ENCODE results near the gene TMEM50A.
"Not testable (repeated sequence)": the region's sequence is repeated elsewhere in the genome, so short reads cannot be mapped to it uniquely, and the experiment has no call there.

Gene TMEM50A

GRCh38 chr1:25300729-25301128 lies 37.4 kb upstream of the TMEM50A start:
- not testable (repeated sequence) for H3K4me3 ChIP-seq (ENCODE audit: insufficient read depth, low read length, poor library complexity, severe bottlenecking); H4K20me1 ChIP-seq (ENCODE audit: low read depth, low read length); H3K79me2 ChIP-seq (ENCODE audit: insufficient read depth, low read length); H3K27me3 ChIP-seq (ENCODE audit: low read length); H3K9me3 ChIP-seq (ENCODE audit: insufficient read depth, low read length); H3K9me2 ChIP-seq (replicated peaks; ENCODE audit: insufficient read depth, low read length); H3F3A ChIP-seq (ENCODE audit: insufficient read depth); H3K36me3 ChIP-seq (ENCODE audit: low read length); H2AFZ ChIP-seq (ENCODE audit: low read depth, low read length, severe bottlenecking); H3K9ac ChIP-seq (ENCODE audit: low read length); H3K4me2 ChIP-seq (ENCODE audit: low read depth, low read length, poor library complexity, severe bottlenecking); H3K27ac ChIP-seq (ENCODE audit: low read depth, low read length)

- not testable (repeated sequence) for H3K9me2 ChIP-seq (replicated peaks; ENCODE audit: insufficient read depth, low read length); H3K4me2 ChIP-seq (ENCODE audit: low read depth, low read length, poor library complexity, severe bottlenecking); H3K36me3 ChIP-seq (ENCODE audit: low read length); H3F3A ChIP-seq (ENCODE audit: insufficient read depth); H3K4me3 ChIP-seq (ENCODE audit: insufficient read depth, low read length, poor library complexity, severe bottlenecking); H3K9ac ChIP-seq (ENCODE audit: low read length); H3K27me3 ChIP-seq (ENCODE audit: low read length); H3K27ac ChIP-seq (ENCODE audit: low read depth, low read length); H3K9me3 ChIP-seq (ENCODE audit: insufficient read depth, low read length); H4K20me1 ChIP-seq (ENCODE audit: low read depth, low read length); H2AFZ ChIP-seq (ENCODE audit: low read depth, low read length, severe bottlenecking); H3K79me2 ChIP-seq (ENCODE audit: insufficient read depth, low read length)
These were observed 35.8 kb upstream of the TMEM50A start for GRCh38 chr1:25302330-25302729.

- not testable (repeated sequence) for H2AFZ ChIP-seq (ENCODE audit: low read depth, low read length, severe bottlenecking); H3K9me3 ChIP-seq (ENCODE audit: insufficient read depth, low read length); H3K4me2 ChIP-seq (ENCODE audit: low read depth, low read length, poor library complexity, severe bottlenecking); H3K9me2 ChIP-seq (replicated peaks; ENCODE audit: insufficient read depth, low read length); H3K79me2 ChIP-seq (ENCODE audit: insufficient read depth, low read length); H3K36me3 ChIP-seq (ENCODE audit: low read length); H3K4me3 ChIP-seq (ENCODE audit: insufficient read depth, low read length, poor library complexity, severe bottlenecking); H3F3A ChIP-seq (ENCODE audit: insufficient read depth); H4K20me1 ChIP-seq (ENCODE audit: low read depth, low read length); H3K27me3 ChIP-seq (ENCODE audit: low read length); H3K27ac ChIP-seq (ENCODE audit: low read depth, low read length); H3K9ac ChIP-seq (ENCODE audit: low read length)
These were observed 33.2 kb upstream of the TMEM50A start for GRCh38 chr1:25304936-25305335.

GRCh38 chr1:25308168-25308567 lies 30.0 kb upstream of the TMEM50A start:
- not testable (repeated sequence) for H3K36me3 ChIP-seq (ENCODE audit: low read length); H3K79me2 ChIP-seq (ENCODE audit: insufficient read depth, low read length); H3K27me3 ChIP-seq (ENCODE audit: low read length); H3K9me3 ChIP-seq (ENCODE audit: insufficient read depth, low read length); H3K9me2 ChIP-seq (replicated peaks; ENCODE audit: insufficient read depth, low read length); H4K20me1 ChIP-seq (ENCODE audit: low read depth, low read length); H3K9ac ChIP-seq (ENCODE audit: low read length); H3K4me3 ChIP-seq (ENCODE audit: insufficient read depth, low read length, poor library complexity, severe bottlenecking); H3K4me2 ChIP-seq (ENCODE audit: low read depth, low read length, poor library complexity, severe bottlenecking); H2AFZ ChIP-seq (ENCODE audit: low read depth, low read length, severe bottlenecking); H3F3A ChIP-seq (ENCODE audit: insufficient read depth); H3K27ac ChIP-seq (ENCODE audit: low read depth, low read length)

- H3K9me2 ChIP-seq (replicated peaks; ENCODE audit: insufficient read depth, low read length); H3K27ac ChIP-seq (ENCODE audit: low read depth, low read length); H2AFZ ChIP-seq (ENCODE audit: low read depth, low read length, severe bottlenecking); H3K36me3 ChIP-seq (ENCODE audit: low read length); H3K9ac ChIP-seq (ENCODE audit: low read length); H3K4me3 ChIP-seq (ENCODE audit: insufficient read depth, low read length, poor library complexity, severe bottlenecking); H3K79me2 ChIP-seq (ENCODE audit: insufficient read depth, low read length); H3K27me3 ChIP-seq (ENCODE audit: low read length); H3F3A ChIP-seq (ENCODE audit: insufficient read depth); H3K9me3 ChIP-seq (ENCODE audit: insufficient read depth, low read length); H3K4me2 ChIP-seq (ENCODE audit: low read depth, low read length, poor library complexity, severe bottlenecking); H4K20me1 ChIP-seq (ENCODE audit: low read depth, low read length): not testable (repeated sequence)
These were observed 29.0 kb upstream of the TMEM50A start for GRCh38 chr1:25309085-25309484.

- H3K27me3 ChIP-seq (ENCODE audit: low read length); H3K79me2 ChIP-seq (ENCODE audit: insufficient read depth, low read length); H4K20me1 ChIP-seq (ENCODE audit: low read depth, low read length); H3K9ac ChIP-seq (ENCODE audit: low read length); H3K36me3 ChIP-seq (ENCODE audit: low read length); H2AFZ ChIP-seq (ENCODE audit: low read depth, low read length, severe bottlenecking); H3K9me2 ChIP-seq (replicated peaks; ENCODE audit: insufficient read depth, low read length); H3F3A ChIP-seq (ENCODE audit: insufficient read depth); H3K9me3 ChIP-seq (ENCODE audit: insufficient read depth, low read length); H3K4me2 ChIP-seq (ENCODE audit: low read depth, low read length, poor library complexity, severe bottlenecking); H3K27ac ChIP-seq (ENCODE audit: low read depth, low read length); H3K4me3 ChIP-seq (ENCODE audit: insufficient read depth, low read length, poor library complexity, severe bottlenecking): not testable (repeated sequence)
These were observed 28.6 kb upstream of the TMEM50A start for GRCh38 chr1:25309486-25309885.

- H3K27ac ChIP-seq (ENCODE audit: low read depth, low read length); H3K9ac ChIP-seq (ENCODE audit: low read length); H3K36me3 ChIP-seq (ENCODE audit: low read length); H3K9me3 ChIP-seq (ENCODE audit: insufficient read depth, low read length); H3F3A ChIP-seq (ENCODE audit: insufficient read depth); H3K4me3 ChIP-seq (ENCODE audit: insufficient read depth, low read length, poor library complexity, severe bottlenecking); H4K20me1 ChIP-seq (ENCODE audit: low read depth, low read length); H3K79me2 ChIP-seq (ENCODE audit: insufficient read depth, low read length); H2AFZ ChIP-seq (ENCODE audit: low read depth, low read length, severe bottlenecking); H3K27me3 ChIP-seq (ENCODE audit: low read length); H3K9me2 ChIP-seq (replicated peaks; ENCODE audit: insufficient read depth, low read length); H3K4me2 ChIP-seq (ENCODE audit: low read depth, low read length, poor library complexity, severe bottlenecking): not testable (repeated sequence)
These were observed 25.2 kb upstream of the TMEM50A start for GRCh38 chr1:25312806-25313470.

GRCh38 chr1:25320314-25320938 lies 17.7 kb upstream of the TMEM50A start:
- H3K4me3 ChIP-seq (ENCODE audit: insufficient read depth, low read length, poor library complexity, severe bottlenecking); H3K9me2 ChIP-seq (replicated peaks; ENCODE audit: insufficient read depth, low read length); H3K27me3 ChIP-seq (ENCODE audit: low read length); H3K36me3 ChIP-seq (ENCODE audit: low read length); H3K4me2 ChIP-seq (ENCODE audit: low read depth, low read length, poor library complexity, severe bottlenecking); H3K27ac ChIP-seq (ENCODE audit: low read depth, low read length); H2AFZ ChIP-seq (ENCODE audit: low read depth, low read length, severe bottlenecking); H3F3A ChIP-seq (ENCODE audit: insufficient read depth); H3K79me2 ChIP-seq (ENCODE audit: insufficient read depth, low read length); H3K9ac ChIP-seq (ENCODE audit: low read length); H4K20me1 ChIP-seq (ENCODE audit: low read depth, low read length); H3K9me3 ChIP-seq (ENCODE audit: insufficient read depth, low read length): not testable (repeated sequence)

Data from SU-DHL-6 (cell line).